22Rv1 (cell line): ENCODE measurements around the gene ZSCAN5A.

Experiments
- ZFX ChIP-seq: fragments of 450-650 bp; IDR thresholded peaks from 2 replicates; pipeline ENCODE4 v1.6.1; 2017; ENCODE audit warnings: antibody characterized with exemption, borderline replicate concordance
- TF ChIP-seq, protein P1 (sequence below): fragments of 450-650 bp; IDR thresholded peaks from 2 replicates; pipeline ENCODE4 v1.5.1; 2017; ENCODE audit warnings: mild to moderate bottlenecking

DNA sequence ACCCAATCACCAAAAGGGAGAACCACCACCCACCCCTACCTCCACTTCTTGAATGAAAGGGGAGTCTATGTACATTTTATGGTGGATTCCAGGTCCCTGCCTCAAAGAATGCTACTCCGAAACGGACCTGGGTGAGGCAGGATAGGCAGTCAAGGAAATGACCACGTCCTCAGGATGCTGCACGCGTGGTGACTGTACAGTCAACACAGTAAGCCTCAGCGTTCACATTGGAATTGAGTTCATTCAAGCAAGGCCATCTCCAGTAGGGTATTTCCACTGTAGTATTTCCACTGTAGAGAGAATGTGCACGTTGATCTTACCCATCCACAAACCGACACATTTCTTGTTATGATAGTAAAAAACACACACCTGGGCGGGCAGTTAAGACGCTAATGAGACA, 95.7 kb downstream of the ZSCAN5A start:
- TF ChIP-seq, protein P1, sequence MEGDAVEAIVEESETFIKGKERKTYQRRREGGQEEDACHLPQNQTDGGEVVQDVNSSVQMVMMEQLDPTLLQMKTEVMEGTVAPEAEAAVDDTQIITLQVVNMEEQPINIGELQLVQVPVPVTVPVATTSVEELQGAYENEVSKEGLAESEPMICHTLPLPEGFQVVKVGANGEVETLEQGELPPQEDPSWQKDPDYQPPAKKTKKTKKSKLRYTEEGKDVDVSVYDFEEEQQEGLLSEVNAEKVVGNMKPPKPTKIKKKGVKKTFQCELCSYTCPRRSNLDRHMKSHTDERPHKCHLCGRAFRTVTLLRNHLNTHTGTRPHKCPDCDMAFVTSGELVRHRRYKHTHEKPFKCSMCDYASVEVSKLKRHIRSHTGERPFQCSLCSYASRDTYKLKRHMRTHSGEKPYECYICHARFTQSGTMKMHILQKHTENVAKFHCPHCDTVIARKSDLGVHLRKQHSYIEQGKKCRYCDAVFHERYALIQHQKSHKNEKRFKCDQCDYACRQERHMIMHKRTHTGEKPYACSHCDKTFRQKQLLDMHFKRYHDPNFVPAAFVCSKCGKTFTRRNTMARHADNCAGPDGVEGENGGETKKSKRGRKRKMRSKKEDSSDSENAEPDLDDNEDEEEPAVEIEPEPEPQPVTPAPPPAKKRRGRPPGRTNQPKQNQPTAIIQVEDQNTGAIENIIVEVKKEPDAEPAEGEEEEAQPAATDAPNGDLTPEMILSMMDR: no peak
- TF ChIP-seq ZFX: no peak
